ENCODE results near the gene TMEM269.
"Not testable (repeated sequence)": the region's sequence is repeated elsewhere in the genome, so short reads cannot be mapped to it uniquely, and the experiment has no call there.

TMEM269 gene

DNA sequence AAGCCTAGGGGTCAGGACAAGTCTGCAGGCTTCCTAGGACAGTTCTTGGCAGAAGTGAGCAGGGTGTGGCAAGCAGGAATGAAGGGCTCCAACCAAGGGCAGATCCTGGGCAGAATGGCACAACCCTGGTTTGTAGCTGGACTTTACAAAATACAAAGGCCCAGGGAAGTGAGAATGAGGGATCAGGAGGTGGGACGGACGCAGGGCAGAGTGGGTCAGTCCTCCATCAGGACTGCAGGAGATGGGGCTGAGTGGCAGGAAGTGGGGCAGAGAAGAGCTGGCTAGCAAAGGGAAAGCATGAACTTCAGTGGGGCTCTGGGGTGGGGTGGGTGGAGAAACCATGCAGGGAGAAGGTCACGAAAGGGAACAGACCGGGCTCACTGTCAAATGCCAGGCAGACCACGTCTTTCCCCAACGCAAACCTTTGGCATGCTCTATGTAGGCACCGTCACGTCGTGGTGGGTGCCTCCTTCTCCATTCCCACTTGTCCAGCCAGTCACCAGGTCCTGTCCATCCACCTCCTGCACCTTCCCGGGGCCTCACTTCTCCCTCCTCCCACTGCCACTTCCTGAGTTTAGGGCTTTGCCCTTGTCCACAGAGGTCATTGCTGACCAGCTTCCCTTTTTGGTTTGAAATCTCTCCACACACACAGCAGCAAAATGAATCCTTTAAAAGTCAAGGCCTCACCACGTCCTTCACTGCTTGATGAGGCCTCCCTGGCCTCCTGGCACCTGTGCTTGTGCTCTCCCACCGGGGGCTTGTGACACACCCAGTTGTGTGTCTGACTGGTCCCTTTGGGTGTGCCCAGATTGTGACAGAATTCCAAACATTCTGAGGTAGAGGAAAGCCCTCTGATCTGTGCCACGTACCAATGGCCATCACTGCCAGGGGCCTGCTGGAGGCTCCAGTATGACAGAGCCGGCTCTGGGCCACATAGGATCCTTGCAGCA, 36.1 kb upstream of the TMEM269 start:
- DNase-seq, result no peak

DNA sequence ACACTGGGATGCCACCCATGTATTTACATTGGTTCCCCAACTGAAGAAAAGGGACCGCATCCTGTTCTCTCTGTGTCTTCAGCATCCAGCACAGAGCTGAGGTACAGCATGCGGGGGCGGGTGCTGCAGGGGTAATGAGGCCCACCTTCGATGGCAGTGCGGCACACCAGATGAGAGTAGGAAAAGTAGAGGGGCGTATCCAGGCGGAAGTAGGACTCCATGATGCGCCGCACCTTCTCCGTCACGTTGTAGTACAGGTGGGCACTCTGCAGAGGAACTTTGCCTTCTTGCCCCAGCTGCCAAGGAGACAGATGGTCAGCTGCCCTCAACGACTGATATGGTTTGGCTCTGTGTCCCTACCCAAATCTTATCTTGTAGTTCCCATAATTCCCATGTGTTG, 34.8 kb upstream of the TMEM269 start:
- DNase-seq, result no peak

DNA sequence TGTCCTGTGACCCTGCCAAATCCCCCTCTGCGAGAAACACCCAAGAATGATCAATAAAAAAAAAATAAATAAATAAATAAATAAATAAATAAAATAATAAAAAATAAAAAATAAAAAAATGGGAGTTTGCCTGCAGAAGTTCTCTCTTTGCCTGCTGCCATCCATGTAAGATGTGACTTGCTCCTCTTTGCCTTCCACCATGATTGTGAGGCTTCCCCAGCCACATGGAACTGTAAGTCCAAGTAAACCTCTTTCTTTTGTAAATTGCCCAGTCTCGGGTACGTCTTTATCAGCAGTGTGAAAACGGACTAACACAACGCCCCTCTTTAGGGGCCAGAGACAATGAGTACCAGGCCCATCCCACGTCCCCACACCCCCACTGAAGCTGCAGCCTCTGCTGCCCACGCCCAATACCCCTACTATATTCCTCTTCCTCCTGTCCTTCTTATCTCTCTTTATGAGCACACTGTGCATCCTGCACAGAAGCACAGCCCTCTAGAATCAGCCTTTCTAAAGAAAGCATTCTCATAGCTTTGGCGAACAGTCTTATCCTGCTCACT, 33.2 kb upstream of the TMEM269 start:
- not testable (repeated sequence) for DNase-seq

DNA sequence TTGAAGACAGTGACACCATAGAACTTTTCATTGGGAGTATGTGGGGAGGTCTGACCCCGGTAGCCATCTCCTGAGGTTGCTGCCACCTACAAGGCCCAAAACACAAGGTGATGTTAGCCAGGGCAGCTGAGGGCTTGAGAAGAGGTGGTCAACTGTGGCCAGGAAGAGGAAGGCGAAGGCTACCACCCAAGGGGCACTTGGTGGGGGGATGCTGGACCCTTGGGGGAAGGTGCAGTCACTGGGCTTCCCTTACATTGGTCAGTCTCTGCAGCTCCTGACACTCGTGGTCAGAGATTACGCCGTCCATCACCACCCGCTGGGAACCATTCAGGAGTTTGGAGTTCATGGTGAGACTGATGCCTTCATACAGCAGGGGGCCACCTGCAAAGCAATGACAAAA, 32.5 kb upstream of the TMEM269 start:
- no peak for DNase-seq

DNA sequence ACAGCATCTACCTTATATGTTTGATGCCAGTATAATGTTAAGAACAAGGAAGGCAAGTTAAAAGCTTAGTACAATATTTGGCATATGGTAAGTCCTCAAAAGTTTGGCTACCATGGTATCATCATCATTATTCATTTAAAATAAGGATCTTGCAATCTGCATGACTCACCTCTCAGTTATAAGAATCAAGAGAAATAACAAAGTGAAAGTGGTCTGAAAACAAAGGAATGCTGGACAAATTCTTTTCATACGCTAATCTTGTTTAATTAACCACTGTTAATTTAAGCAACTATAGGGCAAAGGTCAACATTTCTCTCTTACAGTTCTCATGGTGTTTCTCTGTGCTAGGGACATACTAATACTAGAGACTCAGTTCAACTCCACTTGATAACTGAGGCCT, 31.7 kb upstream of the TMEM269 start:
- no peak for DNase-seq

DNA sequence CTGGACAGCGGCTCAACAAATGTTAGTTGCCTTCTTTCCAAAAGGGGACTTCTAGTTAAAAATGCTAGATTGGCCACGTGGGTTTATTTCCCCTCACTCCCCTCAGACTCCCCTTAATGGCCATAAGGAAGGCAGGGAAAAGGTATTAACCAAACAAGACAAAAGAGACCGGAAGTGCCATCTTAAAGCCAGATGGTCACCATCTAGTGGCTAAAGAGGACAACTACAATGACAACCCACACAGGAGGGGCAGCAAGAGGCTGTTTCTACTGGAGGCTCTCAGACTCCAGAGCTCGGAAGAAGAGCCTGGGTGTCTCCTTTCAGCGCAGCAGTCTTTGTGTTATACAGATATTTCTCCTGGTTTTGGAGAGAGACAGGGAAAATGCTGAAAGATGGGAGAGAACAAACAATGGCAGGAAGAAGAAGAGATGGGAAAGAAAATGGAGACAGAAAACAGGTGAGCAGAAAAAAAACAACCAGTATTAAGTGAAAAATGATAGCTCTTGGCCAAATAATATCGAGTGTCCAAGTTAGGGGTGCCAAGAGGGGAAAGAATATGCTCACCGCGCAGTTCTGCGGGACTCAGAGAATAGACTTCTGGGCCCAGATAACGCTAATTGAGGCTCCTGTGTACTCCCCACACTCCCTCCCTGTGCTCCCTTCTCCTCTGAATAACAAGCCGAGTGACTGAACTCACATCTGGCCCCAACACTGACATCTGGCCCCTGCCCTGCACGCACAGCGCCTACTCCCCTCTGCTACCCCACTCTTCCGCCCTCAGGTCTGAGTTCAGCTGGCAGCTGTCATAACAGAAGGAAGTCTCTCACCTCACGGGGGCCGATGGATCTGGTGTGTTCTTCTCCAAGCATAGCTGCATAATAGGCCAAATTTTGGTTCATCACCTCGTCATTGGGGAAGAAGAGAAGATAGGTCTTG, 27.6 kb upstream of the TMEM269 start:
- no peak for DNase-seq

DNA sequence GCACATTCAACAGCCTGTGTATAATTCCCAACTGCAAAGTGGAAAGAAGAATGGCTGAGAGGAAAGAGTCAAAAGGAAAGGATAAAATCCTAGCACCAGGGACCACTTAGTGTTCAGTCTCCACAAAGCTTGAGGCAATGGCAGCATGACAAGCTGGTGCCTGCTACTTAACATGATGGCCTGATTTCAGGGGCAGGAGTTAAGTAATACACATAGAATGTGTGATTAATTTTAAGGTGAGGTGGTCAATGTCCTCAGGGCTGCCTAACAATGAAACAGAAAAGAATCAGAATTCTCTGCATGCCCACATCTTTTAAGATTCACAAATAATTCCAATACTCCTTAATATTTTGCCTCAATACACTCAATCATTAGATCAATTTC, 26.9 kb upstream of the TMEM269 start:
- DNase-seq, result no peak

DNA sequence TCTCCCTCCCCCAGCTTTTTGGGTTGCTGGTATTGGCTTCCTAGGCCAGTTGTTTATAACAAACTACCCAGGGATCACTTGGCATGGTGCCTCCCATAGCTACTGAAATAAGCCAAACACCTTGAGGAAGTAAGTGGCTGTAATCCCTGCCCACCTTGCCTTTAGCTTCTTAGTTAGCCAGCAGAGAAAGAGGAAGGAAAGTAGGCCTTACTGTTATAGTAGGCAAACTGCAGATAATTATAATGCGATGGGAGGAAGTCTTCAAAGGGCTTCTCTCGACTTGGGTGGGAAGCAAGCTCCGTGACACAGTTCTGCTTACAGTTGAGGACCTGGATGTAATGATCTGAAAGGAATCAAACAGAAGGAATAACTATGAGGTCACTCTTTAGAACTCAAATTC, 26.1 kb upstream of the TMEM269 start:
- DNase-seq, result no peak

DNA sequence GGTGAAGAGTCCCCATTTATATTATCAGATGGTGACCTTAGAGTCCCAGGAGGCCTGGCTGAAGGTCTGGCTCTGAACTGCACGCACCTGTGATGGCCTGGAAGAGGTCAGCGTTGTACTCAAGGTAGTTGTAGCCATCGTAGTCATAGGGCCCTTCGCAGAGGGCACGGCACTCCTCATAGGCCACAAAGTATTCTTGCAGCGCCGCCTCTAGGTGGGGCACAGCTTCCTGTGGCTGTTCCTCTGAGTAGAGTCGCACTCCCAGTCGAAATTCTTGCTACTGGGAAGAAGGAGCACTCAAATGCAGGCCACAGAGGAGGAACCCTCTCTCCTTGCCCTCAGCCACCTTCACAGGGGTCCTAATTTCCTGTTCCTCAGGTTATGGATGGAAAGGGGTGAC, 25.7 kb upstream of the TMEM269 start:
- no peak for DNase-seq

DNA sequence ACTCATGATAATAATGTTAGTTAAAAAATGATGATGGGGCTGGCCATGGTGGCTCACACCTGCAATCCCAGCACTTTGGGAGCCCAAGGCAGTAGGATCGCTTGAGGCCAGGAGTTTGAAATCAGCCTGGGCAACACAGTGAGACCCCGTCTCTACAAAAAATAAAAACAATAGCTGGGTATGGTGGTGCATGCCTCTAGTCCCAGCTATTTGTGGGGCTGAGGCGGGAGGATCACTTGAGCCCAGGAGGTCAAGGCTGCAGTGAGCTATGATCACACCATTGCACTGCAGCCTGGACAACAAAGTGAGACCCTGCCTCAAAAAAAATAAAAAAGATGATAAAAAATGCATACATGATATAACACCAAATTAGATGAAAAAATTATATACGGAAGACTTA, 23.2 kb upstream of the TMEM269 start:
- DNase-seq, result no peak

DNA sequence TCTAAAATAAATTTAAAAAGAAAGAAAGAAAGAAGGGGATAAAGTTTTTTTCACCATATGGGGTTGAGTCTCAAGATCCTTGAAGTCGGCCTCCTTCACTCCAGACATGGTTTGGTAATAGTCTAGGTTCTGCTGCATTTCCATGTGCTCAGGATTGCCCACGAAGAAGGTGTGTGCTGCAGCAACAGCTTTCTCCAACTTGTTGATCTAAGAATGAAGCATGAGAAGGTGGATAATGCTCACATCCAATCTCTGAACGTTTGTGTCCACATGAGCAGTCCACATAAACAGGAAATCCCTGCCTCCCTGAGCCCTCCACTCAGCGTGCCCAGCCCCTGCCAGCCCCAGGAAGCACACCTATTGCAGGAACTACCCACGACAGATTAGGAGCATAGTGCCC, 22.5 kb upstream of the TMEM269 start:
- no peak for DNase-seq

DNA sequence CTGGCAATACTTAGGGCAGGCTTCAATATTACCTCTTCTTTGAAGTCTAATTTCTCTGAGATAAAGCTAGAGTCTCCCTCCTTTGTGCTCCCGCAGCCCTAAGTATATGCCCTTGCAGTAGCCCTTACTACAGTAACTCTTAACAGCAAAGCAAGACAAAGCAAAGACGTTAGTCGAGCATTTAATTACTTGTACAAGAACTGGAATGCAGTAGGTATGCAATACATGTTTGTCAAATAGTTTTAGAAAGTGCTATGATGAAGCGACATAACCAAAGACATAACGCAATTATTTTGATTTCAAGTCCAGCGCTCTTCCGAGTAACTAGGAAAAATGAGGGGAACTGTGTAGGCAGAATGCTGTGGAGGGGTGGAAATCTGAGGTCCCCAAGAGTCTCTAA, 19.5 kb upstream of the TMEM269 start:
- DNase-seq, result no peak

DNA sequence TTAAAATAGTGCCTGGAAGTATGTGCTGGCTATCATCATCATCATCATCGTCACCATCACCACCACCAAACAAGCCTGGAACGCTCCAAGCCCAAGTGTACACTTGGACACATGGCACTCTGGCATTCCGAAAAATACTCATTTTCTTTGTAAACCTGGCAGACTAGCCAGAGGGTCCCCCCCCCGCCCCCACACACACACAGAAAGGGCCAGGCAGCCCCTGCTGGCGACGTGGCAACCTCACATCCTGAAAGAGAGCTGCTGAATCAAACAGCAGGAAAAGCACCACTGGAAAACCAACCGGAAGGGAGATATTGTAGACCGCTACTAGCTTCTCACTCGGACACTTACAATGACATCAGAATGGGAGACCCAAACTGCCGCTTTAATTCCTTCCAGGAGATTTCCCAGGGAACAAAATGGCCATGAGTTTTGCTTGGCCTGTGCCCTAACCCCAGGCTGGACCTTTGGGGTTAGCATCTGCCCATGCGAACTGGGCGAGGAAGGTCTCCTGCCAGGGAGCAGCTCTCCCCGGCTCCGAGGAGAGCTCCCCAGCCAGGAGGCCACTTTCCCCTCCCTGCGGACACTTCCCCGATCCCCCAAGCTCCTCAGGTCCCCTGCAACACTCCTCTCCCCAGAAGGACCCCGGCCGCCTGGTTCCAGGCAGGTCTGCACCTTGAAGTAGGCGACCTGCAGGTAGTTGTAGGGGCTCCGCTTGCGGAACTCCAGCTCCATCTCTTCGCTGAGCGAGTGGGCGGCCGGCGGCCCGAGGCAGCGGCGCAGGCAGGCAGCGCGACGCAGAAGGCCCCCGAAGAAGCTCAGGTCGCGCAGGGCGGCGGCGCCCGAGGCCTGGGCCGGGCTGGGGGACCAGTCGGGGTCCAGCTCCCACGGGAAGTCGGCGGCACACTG, 18.7 kb upstream of the TMEM269 start:
- peak; percentile 58 for DNase-seq

DNA sequence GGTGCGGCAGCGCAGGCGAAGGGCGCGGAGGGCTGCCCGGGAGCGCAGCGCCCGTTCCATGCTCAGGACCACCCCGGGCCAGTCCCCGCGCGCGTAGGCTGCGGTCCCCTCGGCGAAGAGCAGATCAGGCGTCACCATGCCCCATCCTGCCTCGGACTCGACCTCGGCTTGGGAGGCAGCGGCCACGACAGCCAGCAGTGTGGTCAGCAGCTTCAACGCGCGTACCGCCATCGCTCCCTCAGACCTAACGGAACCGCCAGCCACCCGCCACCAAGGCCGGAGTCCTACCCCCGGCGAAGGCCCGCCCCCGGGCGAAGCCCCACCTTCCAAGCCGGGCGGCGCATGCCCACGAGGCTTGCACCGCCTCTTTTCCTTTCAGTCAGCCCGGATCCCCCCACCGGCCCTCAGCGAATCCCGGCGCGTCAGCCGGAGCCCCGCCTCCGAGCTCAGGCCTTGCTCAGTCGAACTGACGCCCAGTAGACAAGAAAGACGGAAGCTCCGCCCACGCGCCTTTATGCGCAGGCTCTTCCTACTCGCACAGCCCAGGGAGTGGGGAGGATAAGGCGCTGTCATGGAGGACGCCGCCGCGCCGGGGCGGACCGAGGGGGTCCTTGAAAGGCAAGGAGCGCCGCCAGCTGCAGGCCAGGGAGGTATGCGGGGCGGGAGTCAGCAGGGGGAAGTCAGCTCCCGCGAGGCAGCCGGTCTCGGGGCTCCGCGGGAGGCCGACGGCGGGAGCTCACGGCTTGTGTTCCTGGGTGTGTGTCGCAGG, 17.9 kb upstream of the TMEM269 start, which contains the start of the genes C1orf50 and P3H1:
TSS of gene C1orf50 (plus strand) at position 509 of the 769 bp plus-strand sequence. CDS start at position 572, 63 bp downstream.
TSS of gene P3H1 (minus strand) at position 288 of the 769 bp plus-strand sequence. CDS start at position 231, 57 bp downstream.
- DNase-seq, result peak; percentile 100

DNA sequence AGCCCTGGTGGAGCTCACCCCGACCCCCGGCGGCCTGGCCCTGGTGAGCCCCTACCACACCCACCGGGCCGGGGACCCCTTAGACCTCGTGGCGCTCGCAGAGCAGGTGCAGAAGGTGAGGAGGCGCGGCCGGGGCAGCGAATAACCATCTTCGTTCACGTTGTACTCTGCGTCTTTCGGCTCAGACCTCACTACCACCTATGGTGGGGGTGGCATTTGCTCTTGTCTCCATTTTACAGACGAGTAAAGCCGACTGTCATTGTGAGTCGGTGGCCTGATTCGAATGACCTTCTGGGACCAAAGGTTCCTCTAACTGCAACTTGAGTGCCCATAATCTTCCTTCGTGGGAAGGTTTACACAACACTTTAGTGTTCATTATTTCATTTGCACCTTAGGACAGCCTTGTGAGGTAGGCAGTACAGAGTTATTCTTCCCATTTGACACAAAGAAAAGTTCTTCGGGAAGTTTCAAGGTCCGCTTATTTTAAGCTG, 17.2 kb upstream of the TMEM269 start:
- no peak for DNase-seq

DNA sequence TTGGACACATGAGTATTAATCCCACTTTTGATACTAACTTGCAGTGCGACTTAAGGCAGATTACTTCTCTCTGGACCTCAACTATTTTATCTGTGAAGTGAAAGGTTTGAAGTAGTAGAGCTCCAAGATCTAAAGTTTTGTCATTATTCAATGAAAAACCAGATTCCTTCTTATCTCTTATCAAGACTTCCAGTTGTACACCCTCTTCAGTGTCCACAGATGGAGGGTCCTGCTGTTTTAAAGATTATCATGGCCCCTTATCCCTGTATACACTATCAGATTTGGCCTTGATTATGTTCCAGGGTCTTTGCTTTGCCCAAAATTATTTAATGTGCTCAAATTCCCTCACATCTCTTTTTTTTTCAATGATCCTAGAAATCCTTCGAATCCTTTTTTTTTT, 16.6 kb upstream of the TMEM269 start:
- no peak for DNase-seq

DNA sequence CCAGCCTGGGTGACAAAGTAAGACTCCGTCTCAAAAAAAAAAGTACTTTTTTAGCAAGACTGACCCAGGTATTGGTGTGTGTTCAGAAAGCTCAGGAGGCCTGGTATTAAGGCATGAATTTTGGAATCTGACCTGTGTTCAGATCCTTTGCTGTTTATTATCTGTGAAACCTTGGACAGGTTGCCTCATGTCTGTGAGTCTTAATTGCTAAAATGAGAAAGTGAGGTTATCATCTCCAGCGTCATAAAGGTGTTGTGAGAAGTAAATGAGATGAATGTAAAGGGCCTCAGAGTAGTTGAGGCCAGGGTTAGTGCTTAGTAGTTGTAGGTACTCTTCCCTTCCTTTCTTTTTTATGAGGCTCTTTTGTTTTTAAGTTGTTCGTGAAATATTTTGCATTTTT, 15.0 kb upstream of the TMEM269 start:
- DNase-seq, result no peak

DNA sequence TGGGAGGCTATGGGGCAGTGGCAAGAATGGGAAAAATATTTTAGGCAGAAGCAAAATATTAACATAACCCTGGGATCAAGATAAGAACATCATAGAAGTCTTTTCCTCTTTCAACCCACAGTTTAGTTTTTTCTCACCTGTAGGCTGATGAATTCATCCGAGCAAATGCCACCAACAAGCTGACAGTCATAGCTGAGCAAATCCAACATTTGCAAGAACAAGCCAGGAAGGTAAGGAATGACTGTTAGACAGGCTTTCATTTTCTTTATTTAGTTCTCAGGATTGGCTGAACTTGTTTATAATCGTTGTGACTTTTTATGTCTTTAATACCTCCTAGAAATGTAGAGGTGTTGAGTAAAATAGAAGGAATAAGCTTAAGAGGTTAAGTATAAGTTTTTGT, 11.4 kb upstream of the TMEM269 start:
- DNase-seq, result no peak

DNA sequence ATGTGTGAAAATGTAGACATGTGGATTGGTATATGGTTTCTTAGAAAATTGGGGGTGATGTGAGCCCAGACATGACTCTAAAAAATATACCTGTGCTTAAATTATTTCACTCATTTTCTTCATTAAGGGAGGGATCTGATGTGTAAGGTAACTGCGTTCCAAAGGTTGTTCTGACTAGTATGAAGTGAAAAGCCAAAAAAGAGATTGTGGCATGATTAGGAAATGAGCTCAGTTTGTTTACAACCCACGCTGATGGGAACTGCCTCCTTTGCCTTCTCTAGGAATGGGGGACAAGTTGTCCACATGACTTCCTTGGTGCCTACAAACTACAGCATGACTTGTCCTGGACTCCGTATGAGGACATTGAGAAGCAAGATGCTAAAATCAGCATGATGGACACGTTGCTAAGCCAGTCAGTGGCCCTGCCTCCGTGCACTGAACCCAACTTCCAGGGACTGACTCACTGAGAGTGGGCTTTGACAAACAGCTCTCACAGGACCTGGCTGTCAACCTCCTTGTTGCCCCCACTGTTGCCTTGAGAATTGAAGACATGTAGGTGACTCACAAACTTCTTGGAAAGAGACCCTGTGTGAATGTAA, 9.8 kb upstream of the TMEM269 start:
- no peak for DNase-seq

DNA sequence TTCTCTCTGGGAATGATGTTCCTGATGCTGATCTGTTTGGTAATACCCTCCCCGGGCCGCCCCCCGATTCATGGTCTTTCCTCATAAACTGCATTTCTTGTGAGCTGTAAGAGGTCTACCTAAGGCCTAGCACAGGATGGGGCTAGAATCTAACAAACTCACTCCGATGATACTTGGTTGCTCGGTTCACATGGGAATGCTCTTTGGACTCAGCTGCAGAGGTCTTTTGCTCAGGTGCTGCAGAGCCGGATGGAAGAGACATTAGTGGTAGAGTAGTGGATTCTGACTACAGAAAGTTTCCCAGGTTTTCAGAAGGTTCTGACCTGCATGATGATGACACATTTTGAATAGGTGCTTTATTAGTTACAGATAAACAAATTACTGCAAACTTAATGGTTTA, 8.3 kb upstream of the TMEM269 start:
- DNase-seq, result no peak

DNA sequence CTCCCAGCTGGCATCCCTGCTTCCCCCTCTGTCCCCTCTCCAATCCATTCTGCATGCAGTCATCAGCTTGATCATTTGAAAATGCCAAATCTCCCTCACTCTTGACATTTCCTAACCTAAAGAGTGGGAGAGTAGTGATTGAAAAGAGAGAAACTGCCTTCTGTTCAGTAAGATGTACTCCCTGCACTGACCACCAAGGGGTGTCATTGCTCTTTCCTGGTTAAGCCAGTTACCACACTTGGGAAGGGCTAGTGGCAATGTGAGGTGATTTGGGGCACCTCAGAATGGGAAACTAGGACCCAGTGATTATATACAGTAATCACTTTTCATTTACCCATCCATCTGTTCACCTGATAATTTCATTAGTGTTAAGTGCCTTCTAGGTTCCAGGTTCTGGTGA, 6.9 kb upstream of the TMEM269 start:
- peak; percentile 33 for DNase-seq

Measured in stimulated activated CD4-positive, alpha-beta T cell treated with anti-CD3 and anti-CD28 coated beads, Interleukin-4, amount 100 ng/mL, for 24 hours (primary cell).